Activated B cell treated with CpG ODN at 0.5 μM for 24 hours (primary cell): ENCODE measurements around the gene MEIS3. TPM values are rescaled to one million over a fixed set of nuclear protein-coding genes. Genes with fewer than 3 reads are reported as not detected.

Experiments
- ATAC-seq: fragments of 200-7000 bp; cut with Tn5 transposase; one replicate; pipeline ENCODE4 v1.10.0; 2021; ENCODE audit warnings: low read depth, mild to moderate bottlenecking, moderate library complexity
- CTCF ChIA-PET: fragments of 350-600 bp; sonication (Branson Sonifier 250); formaldehyde crosslinking; loops from one replicate; lab custom pipeline; 2021; ENCODE audit warnings: antibody characterized with exemption; lab: Charles Lee
- POLR2A ChIA-PET: fragments of 350-600 bp; sonication (Branson Sonifier 250); formaldehyde crosslinking; loops from one replicate; lab custom pipeline; 2021; ENCODE audit warnings: antibody characterized with exemption; lab: Charles Lee
- DNase-seq: peaks from one replicate; pipeline ENCODE4 v3.0.0; 2022
- H3K27ac Mint-ChIP-seq: one replicate; pipeline ENCODE4 v1.8.0; 2020; ENCODE audit warnings: mixed read lengths
- H3K27me3 Mint-ChIP-seq: one replicate; pipeline ENCODE4 v1.8.0; 2021; ENCODE audit warnings: mixed read lengths
- H3K36me3 Mint-ChIP-seq: one replicate; pipeline ENCODE4 v1.8.0; 2021; ENCODE audit warnings: low read depth, mixed read lengths
- H3K4me1 Mint-ChIP-seq: one replicate; pipeline ENCODE4 v1.8.0; 2021; ENCODE audit warnings: mixed read lengths
- H3K4me3 Mint-ChIP-seq: one replicate; pipeline ENCODE4 v1.8.0; 2020; ENCODE audit warnings: mild to moderate bottlenecking, mixed read lengths
- H3K9me3 Mint-ChIP-seq: one replicate; pipeline ENCODE4 v1.8.0; 2020; ENCODE audit warnings: mixed read lengths
- CTCF ChIP-seq: fragments of 200-600 bp; IDR thresholded peaks from one replicate; pipeline ENCODE4 v1.8.0; 2022; ENCODE audit warnings: antibody characterized with exemption, mild to moderate bottlenecking
- intact Hi-C: fragments of 100-400 bp; cut with micrococcal nuclease; formaldehyde crosslinking; loops from one replicate; pipeline ENCODE4 v1.15.1; 2024
- total RNA-seq: library from RNA; stranded (reverse); gene quantifications from 2 replicates; pipeline ENCODE4 v1.2.3, GENCODE V29; 2022

MEIS3 gene
- total RNA-seq, 1 donor from 2014 or later: not detected

GRCh38 chr19:47432091-47432490 is 12.8 kb upstream of the MEIS3 start:
- ChIA-PET POLR2A (no interaction called here), CTCF (interaction anchor here (0.9 to 1.9 kb wide), 2 partner anchors 83 to 266 kb away, joined by 3 to 6 read pairs; partner anchors contain the start of gene NAPA)
- TF ChIP-seq CTCF: no peak
- ATAC-seq: no peak
- intact Hi-C loops: no loop called here
- Mint-ChIP-seq H3K36me3 (no peaks in the 10 kb centered on the region), H3K27me3 (peaks cover 50% of the 10 kb centered on the region), H3K27ac (no peak overlapping the region), H3K4me1 (peaks cover 12% of the 10 kb centered on the region), H3K9me3 (peaks cover 2% of the 10 kb centered on the region), H3K4me3 (no peak overlapping the region)
- DNase-seq: no peak

GRCh38 chr19:47430041-47430802 is 10.9 kb upstream of the MEIS3 start:
- Mint-ChIP-seq H3K27ac (no peak overlapping the region), H3K9me3 (peaks cover 2% of the 10 kb centered on the region), H3K36me3 (no peaks in the 10 kb centered on the region), H3K4me3 (no peak overlapping the region), H3K27me3 (peaks cover 47% of the 10 kb centered on the region), H3K4me1 (peaks cover 5% of the 10 kb centered on the region)
- ChIA-PET CTCF (no interaction called here), POLR2A (interaction anchor here (0.6 kb wide), 1 partner anchor 48 kb away, joined by 3 read pairs; no protein-coding TSS in a partner anchor)
- TF ChIP-seq CTCF: no peak
- no peak for ATAC-seq
- DNase-seq: no peak
- intact Hi-C loops: no loop called here

- no peaks in the 10 kb centered on the region for H3K36me3 Mint-ChIP-seq
- no peak for TF ChIP-seq CTCF
- no peak for DNase-seq
- peaks cover 48% of the 10 kb centered on the region for H3K27me3 Mint-ChIP-seq
- POLR2A ChIA-PET: interaction anchor here (0.6 kb wide), 1 partner anchor 49 kb away, joined by 3 read pairs; no protein-coding TSS in a partner anchor
- H3K9me3 Mint-ChIP-seq: peaks cover 2% of the 10 kb centered on the region
- no peak overlapping the region for H3K4me3 Mint-ChIP-seq
- H3K4me1 Mint-ChIP-seq: peaks cover 5% of the 10 kb centered on the region
- CTCF ChIA-PET: no interaction called here
- no peak for ATAC-seq
- intact Hi-C loops: no loop called here
- no peak overlapping the region for H3K27ac Mint-ChIP-seq
These were observed 9.9 kb upstream of the MEIS3 start for GRCh38 chr19:47429140-47429793.

GRCh38 chr19:47428177-47428894 is 9.0 kb upstream of the MEIS3 start:
- DNase-seq: no peak
- peak; percentile 59 for ATAC-seq
- H3K4me1 Mint-ChIP-seq: peaks cover 5% of the 10 kb centered on the region
- intact Hi-C loops: no loop called here
- no peaks in the 10 kb centered on the region for H3K36me3 Mint-ChIP-seq
- H3K9me3 Mint-ChIP-seq: peaks cover 2% of the 10 kb centered on the region
- ChIA-PET CTCF (interaction anchor here (1.2 kb wide), 1 partner anchor 9 kb away, joined by 3 read pairs; no protein-coding TSS in a partner anchor), POLR2A (no interaction called here)
- peaks cover 50% of the 10 kb centered on the region for H3K27me3 Mint-ChIP-seq
- TF ChIP-seq CTCF: no peak
- no peak overlapping the region for H3K27ac Mint-ChIP-seq
- H3K4me3 Mint-ChIP-seq: no peak overlapping the region
